ENCODE data around the gene DNAAF5.

DNAAF5 gene

DNA sequence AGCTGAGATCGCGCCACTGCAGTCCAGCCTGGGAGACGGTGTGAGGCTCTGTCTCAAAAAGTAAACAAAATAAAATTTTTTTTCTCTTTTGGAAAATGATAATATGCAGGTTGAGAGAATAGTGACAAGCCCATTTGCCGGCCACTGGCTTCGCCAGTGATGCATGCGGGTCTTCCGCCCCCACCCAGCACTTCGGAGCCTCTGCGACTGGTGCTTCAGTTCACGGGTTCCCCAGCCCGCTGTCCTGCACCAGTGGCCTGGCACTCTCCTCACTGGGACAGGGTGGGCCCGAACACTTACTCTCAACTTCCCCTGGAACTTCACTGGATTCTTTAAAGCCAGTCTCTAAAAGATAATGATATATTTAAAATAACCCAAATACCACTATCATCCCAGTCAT lies 108.5 kb downstream of the DNAAF5 start:
- no peak overlapping the region for H3K27ac ChIP-seq
- TF ChIP-seq ZFX (IDR thresholded peaks at IDR 0.05; ENCODE audit: borderline replicate concordance) (no peak), CTCF (IDR thresholded peaks at IDR 0.05) (no peak)

- peak overlapping the region; percentile 35; the same call in 1 of the 2 replicates for H3K27ac ChIP-seq
- no peak for TF ChIP-seq CTCF (IDR thresholded peaks at IDR 0.05)
- no peak for TF ChIP-seq ZFX (IDR thresholded peaks at IDR 0.05; ENCODE audit: borderline replicate concordance)
These were observed 109.2 kb downstream of the DNAAF5 start for GRCh38 chr7:835485-836401.
